Measurements from ENCODE around the gene RNF111. TPM values are rescaled to one million over a fixed set of nuclear protein-coding genes. Genes with fewer than 3 reads are reported as not detected.

RNF111 gene
- total RNA-seq, 1 donor from 2014 or later = 33.8 TPM

DNA sequence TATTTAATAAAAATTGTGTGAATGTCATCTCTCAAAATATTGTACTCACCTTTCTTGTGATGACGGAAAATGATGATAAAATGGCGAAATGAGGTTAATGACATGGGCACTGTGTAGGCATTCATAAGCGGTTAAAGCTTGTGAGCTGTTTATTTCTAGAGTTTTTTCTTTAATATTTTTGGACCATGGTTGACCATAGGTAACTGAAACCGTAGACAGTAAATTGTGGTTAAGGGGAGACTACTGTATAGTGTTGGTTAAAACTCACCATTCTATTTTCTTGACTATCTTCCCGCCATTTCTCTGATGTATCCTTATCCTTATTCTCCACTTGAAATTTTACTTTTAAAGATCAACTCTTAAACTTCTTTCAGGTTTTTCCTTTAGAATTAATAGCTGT, 14.5 kb downstream of the RNF111 start:
- Mint-ChIP-seq H3K27ac (ENCODE audit: unreplicated experiment) (no peak overlapping the region), H3K4me3 (ENCODE audit: unreplicated experiment) (no peak overlapping the region), H3K36me3 (ENCODE audit: unreplicated experiment) (peaks cover 29% of the 10 kb centered on the region), H3K27me3 (ENCODE audit: unreplicated experiment) (no peaks in the 10 kb centered on the region), H3K9me3 (ENCODE audit: unreplicated experiment) (no peaks in the 10 kb centered on the region), H3K4me1 (ENCODE audit: unreplicated experiment) (peaks cover 10% of the 10 kb centered on the region)
- TF ChIP-seq, protein P1, sequence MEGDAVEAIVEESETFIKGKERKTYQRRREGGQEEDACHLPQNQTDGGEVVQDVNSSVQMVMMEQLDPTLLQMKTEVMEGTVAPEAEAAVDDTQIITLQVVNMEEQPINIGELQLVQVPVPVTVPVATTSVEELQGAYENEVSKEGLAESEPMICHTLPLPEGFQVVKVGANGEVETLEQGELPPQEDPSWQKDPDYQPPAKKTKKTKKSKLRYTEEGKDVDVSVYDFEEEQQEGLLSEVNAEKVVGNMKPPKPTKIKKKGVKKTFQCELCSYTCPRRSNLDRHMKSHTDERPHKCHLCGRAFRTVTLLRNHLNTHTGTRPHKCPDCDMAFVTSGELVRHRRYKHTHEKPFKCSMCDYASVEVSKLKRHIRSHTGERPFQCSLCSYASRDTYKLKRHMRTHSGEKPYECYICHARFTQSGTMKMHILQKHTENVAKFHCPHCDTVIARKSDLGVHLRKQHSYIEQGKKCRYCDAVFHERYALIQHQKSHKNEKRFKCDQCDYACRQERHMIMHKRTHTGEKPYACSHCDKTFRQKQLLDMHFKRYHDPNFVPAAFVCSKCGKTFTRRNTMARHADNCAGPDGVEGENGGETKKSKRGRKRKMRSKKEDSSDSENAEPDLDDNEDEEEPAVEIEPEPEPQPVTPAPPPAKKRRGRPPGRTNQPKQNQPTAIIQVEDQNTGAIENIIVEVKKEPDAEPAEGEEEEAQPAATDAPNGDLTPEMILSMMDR (IDR thresholded peaks at IDR 0.05) = no peak
- DNase-seq (ENCODE audit: extremely low spot score, unreplicated experiment) = no peak

DNA sequence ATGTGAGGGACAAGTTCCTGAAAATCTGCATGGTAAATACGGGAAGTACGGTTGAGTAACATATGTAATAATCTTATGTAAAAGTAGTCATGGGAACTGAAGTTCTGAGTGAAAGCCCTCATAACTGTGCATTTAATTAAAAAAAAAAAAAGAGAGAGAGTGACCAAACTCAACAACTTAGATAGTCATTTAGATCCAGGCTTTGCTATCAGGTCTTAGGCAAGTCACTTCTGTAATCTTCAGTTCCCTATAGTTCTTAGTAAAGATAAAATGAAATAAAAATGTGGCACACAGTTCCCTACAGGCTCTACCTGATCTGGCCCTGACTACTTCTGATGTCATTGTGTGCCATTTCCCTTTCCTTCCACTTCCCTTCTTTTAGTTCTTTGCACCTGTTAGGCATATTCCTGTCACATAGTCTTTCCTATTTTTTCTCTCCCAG, 15.0 kb downstream of the RNF111 start:
- no peak overlapping the region for H3K4me3 Mint-ChIP-seq (ENCODE audit: unreplicated experiment)
- H3K9me3 Mint-ChIP-seq (ENCODE audit: unreplicated experiment) = no peaks in the 10 kb centered on the region
- no peak overlapping the region for H3K27ac Mint-ChIP-seq (ENCODE audit: unreplicated experiment)
- peaks cover 10% of the 10 kb centered on the region for H3K4me1 Mint-ChIP-seq (ENCODE audit: unreplicated experiment)
- TF ChIP-seq, protein P1 (IDR thresholded peaks at IDR 0.05) = no peak
- no peak for DNase-seq (ENCODE audit: extremely low spot score, unreplicated experiment)
- no peaks in the 10 kb centered on the region for H3K27me3 Mint-ChIP-seq (ENCODE audit: unreplicated experiment)
- H3K36me3 Mint-ChIP-seq (ENCODE audit: unreplicated experiment) = peaks cover 33% of the 10 kb centered on the region

DNA sequence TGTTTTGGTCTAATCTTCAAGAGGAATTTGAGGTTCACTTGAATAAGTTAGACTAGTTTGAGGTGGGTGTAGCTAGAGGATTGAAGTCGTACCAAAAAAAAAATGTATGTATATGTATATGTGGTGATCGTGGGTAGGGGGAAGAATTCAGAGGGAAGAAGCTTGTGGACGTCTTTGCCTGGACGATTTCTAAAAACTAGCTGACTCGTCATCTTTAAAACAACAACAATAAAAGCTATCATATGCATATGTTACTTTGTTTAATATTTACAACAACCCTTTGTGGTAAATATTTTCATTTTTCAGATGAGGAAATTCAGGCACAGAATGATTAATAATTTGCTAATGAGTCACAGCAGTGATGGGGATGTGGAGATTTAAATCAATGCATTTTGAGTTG, 18.1 kb downstream of the RNF111 start:
- peaks cover 6% of the 10 kb centered on the region for H3K4me1 Mint-ChIP-seq (ENCODE audit: unreplicated experiment)
- no peaks in the 10 kb centered on the region for H3K27me3 Mint-ChIP-seq (ENCODE audit: unreplicated experiment)
- no peak for DNase-seq (ENCODE audit: extremely low spot score, unreplicated experiment)
- H3K27ac Mint-ChIP-seq (ENCODE audit: unreplicated experiment) = no peak overlapping the region
- no peak overlapping the region for H3K4me3 Mint-ChIP-seq (ENCODE audit: unreplicated experiment)
- H3K36me3 Mint-ChIP-seq (ENCODE audit: unreplicated experiment) = peaks cover 36% of the 10 kb centered on the region
- no peaks in the 10 kb centered on the region for H3K9me3 Mint-ChIP-seq (ENCODE audit: unreplicated experiment)
- TF ChIP-seq, protein P1 (IDR thresholded peaks at IDR 0.05) = no peak

DNA sequence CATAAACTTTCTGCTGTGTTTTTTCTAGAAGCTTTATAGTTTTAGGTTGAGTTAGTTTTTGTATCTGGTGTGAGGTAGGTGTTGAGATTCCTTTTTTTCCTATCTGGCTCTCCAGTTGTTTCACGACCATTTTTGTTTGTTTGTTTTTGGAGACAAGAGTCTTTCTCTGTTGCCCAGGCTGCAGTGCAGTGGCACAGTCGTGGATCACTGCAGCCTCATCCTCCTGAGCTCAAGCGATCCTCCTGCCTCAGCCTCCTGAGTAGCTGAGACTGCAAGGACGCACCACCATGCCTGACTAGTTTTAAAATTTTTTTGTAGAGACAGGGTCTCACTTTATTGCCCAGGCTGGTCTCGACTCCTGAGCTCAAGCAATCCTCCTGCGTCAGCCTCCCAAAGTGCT, 20.6 kb downstream of the RNF111 start:
- TF ChIP-seq, protein P1 (IDR thresholded peaks at IDR 0.05) = no peak
- Mint-ChIP-seq H3K9me3 (ENCODE audit: unreplicated experiment) (no peaks in the 10 kb centered on the region), H3K27me3 (ENCODE audit: unreplicated experiment) (no peaks in the 10 kb centered on the region), H3K4me1 (ENCODE audit: unreplicated experiment) (peaks cover 8% of the 10 kb centered on the region), H3K4me3 (ENCODE audit: unreplicated experiment) (no peak overlapping the region), H3K27ac (ENCODE audit: unreplicated experiment) (no peak overlapping the region), H3K36me3 (ENCODE audit: unreplicated experiment) (peaks cover 33% of the 10 kb centered on the region)
- no peak for DNase-seq (ENCODE audit: extremely low spot score, unreplicated experiment)

DNA sequence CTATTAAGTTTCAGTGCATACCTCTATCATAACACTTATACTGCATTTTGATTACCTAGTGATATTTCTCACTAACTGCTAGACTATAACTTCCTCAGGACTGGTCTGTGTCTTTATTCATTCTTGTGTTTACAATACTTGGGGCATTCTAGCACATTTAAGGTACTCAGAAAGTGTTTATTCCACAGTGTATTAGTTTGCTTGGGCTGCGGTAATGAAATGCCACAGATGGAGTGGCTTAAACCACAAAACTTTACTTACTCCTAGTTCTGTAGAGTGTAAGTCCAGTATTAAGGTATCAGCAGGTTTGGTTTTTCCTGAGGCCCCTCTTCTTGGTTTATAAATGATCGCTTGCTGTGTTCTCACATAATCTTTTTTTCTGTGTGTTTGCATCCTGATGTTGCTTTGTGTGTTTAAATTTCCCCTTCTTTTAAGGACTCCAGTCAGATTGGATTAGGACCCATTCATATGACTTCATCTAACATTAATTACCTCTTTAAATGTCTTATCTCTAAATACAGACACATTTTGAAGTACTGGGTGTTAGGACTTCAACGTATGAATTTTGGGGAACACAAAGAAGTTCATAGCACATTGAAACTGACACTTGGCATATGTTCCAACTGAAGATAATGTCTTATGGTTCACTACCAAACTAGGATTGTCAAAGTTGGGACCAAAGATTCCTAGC, 23.9 kb downstream of the RNF111 start:
- no peak overlapping the region for H3K4me3 Mint-ChIP-seq (ENCODE audit: unreplicated experiment)
- TF ChIP-seq, protein P1 (IDR thresholded peaks at IDR 0.05) = no peak
- peaks cover 11% of the 10 kb centered on the region for H3K36me3 Mint-ChIP-seq (ENCODE audit: unreplicated experiment)
- H3K27me3 Mint-ChIP-seq (ENCODE audit: unreplicated experiment) = no peaks in the 10 kb centered on the region
- no peaks in the 10 kb centered on the region for H3K9me3 Mint-ChIP-seq (ENCODE audit: unreplicated experiment)
- no peak overlapping the region for H3K27ac Mint-ChIP-seq (ENCODE audit: unreplicated experiment)
- peaks cover 19% of the 10 kb centered on the region for H3K4me1 Mint-ChIP-seq (ENCODE audit: unreplicated experiment)
- no peak for DNase-seq (ENCODE audit: extremely low spot score, unreplicated experiment)
